HEK293T (cell line): Measurements from ENCODE around the gene CLCN1.

Experiments used
- ARNT ChIP-seq: fragments of 450-650 bp; IDR thresholded peaks from 2 replicates; pipeline ENCODE4 v1.6.1; 2017; ENCODE audit warnings: mild to moderate bottlenecking
- BHLHE40 ChIP-seq: fragments of 450-650 bp; IDR thresholded peaks from 2 replicates; pipeline ENCODE4 v1.6.1; 2016; ENCODE audit warnings: mild to moderate bottlenecking, moderate library complexity, borderline replicate concordance
- FOXA1 ChIP-seq: fragments of 450-650 bp; IDR thresholded peaks from 2 replicates; pipeline ENCODE4 v1.6.1; 2016; ENCODE audit warnings: mild to moderate bottlenecking
- FOXK2 ChIP-seq: fragments of 450-650 bp; IDR thresholded peaks from 2 replicates; pipeline ENCODE4 v1.6.1; 2016; ENCODE audit warnings: mild to moderate bottlenecking
- HDGF ChIP-seq: fragments of 450-650 bp; IDR thresholded peaks from 2 replicates; pipeline ENCODE4 v1.6.1; 2017; ENCODE audit warnings: antibody characterized with exemption, borderline replicate concordance
- NFRKB ChIP-seq: fragments of 450-650 bp; IDR thresholded peaks from 2 replicates; pipeline ENCODE4 v1.6.1; 2016; ENCODE audit warnings: mild to moderate bottlenecking, moderate library complexity
- PKNOX1 ChIP-seq: fragments of 450-650 bp; IDR thresholded peaks from 2 replicates; pipeline ENCODE4 v1.6.1; 2016
- SP1 ChIP-seq: fragments of 450-650 bp; IDR thresholded peaks from 2 replicates; pipeline ENCODE4 v1.6.1; 2017
- SUZ12 ChIP-seq: fragments of 450-650 bp; IDR thresholded peaks from 2 replicates; pipeline ENCODE4 v1.6.1; 2016; ENCODE audit warnings: mild to moderate bottlenecking
- TARDBP ChIP-seq: fragments of 450-650 bp; IDR thresholded peaks from 2 replicates; pipeline ENCODE4 v1.6.1; 2016

GRCh38 chr7:143396625-143397556 is 81.0 kb downstream of the CLCN1 start:
- TF ChIP-seq HDGF (no peak), SUZ12 (no peak), PKNOX1 (no peak), FOXK2 (no peak), FOXA1 (no peak), NFRKB (no peak), TARDBP (no peak), BHLHE40 (no peak), SP1 (no peak), ARNT (no peak)
